ENCODE measurements around the gene KRTAP4-5.
"Not testable (repeated sequence)": the region's sequence is repeated elsewhere in the genome, so short reads cannot be mapped to it uniquely, and the experiment has no call there.

KRTAP4-5 gene

DNA sequence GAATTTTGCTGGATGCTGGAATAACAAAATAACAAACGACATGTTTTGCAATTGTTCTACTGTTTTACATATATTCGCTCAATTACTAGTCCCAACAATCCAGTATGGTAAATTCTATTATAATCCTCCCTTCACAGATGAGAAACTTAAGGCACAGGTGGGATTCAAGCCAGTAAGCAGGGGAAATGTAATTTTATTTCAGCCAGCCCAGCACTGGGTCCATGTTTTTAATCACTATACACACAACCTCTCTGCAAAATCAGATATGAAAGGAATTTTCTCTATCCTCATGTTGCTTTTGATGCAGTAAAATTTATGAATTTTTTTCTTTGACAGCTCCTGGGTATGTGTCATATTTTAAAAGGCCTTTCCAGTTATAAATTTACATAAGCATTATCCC, 4.4 kb downstream of the KRTAP4-5 start:
- no peak for DNase-seq

DNA sequence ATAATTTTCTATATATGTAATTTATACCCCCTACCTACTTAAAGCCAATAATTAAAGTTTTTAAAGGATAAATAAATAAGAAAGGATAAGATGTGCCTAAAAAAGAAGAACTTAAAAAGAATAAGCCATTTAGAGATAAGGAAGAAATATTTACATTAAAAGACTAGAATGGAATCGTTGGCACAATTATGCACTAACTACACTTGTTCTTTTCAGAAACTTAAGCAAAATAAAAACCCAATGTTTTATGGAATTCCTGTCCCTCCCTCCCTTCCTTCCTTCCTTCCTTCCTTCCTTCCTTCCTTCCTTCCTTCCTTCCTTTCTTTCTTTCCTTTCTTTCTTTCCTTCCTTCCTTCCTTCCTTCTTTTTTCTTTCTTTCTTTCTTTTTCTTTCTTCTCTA, 4.8 kb downstream of the KRTAP4-5 start:
- DNase-seq = no peak

DNA sequence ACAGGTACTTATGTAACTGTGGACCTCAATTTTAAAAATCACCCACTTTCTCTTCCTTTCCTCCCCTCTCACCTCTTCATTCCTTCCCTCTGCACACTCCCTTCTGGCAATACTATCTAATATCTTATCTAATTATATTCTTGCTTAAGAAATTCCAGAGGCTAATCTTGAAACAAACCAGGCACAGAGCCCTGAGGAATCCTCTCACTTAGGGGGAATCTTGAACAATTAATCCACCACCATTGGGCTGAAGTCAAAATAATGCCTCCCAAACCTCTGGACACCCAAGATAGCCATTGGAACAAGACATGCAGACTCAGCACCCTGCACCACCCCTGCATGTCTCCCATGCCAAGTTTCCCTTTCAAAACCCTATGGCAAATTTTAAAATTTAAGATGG, 8.3 kb downstream of the KRTAP4-5 start:
- DNase-seq = no peak

DNA sequence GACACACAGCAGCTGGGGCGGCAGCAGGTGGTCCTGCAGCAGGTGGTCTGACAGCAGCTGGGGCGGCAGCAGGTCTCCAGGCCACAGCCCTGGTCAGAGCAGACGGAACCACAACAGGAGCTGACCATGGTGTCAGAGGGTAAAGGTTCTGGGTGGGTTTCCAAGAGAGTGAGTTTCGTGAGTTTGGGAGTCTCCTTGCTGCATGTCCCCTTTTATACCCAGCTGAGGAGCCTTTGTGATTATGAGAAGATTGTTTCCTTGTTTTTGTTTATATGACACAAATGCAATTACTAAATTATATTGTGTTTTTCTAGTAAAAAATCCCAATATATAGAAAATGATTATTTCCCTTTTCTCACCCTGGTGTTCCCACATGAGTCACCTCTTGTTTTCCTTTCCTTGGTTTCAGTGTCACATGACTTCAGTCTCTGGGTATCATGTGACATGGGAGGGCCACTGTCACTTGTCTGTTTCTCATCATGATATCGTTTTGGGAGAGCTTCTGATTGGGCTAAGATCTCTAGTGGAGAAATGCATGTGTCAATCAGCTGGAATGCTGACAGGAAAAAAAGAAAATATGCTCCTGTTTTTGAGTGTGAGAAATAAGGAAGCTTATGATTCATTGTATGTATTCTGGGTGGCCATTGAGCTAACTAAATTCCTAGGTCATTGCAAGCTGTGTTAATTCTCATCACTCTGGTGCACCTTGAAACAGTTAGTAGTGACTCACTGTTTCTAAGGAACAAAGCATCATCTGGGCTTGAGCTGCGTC, 9.1 kb downstream of the KRTAP4-5 start, which contains the start of gene KRTAP4-6:
KRTAP4-6 (minus strand) TSS at position 185 of the 772 bp plus-strand sequence; CDS start at position 128, 57 bp downstream.
- no peak for DNase-seq

DNA sequence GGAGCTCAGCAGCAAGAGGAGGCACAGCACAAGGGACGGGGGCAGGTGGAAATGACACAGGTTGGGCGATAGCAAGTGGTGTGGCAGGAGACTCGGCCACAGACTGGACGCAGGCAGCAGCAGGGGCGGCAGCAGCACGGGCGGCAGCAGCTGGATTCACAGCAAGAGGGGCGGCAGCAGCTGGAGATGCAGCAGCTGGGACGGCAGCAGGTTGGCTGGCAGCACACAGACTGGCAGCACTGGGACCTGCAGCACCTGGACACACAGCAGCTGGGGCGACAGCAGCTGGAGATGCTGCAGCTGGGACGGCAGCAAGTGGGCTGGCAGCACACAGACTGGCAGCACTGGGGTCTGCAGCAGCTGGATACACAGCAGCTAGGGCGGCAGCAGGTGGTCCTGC, 9.8 kb downstream of the KRTAP4-5 start:
- not testable (repeated sequence) for DNase-seq

DNA sequence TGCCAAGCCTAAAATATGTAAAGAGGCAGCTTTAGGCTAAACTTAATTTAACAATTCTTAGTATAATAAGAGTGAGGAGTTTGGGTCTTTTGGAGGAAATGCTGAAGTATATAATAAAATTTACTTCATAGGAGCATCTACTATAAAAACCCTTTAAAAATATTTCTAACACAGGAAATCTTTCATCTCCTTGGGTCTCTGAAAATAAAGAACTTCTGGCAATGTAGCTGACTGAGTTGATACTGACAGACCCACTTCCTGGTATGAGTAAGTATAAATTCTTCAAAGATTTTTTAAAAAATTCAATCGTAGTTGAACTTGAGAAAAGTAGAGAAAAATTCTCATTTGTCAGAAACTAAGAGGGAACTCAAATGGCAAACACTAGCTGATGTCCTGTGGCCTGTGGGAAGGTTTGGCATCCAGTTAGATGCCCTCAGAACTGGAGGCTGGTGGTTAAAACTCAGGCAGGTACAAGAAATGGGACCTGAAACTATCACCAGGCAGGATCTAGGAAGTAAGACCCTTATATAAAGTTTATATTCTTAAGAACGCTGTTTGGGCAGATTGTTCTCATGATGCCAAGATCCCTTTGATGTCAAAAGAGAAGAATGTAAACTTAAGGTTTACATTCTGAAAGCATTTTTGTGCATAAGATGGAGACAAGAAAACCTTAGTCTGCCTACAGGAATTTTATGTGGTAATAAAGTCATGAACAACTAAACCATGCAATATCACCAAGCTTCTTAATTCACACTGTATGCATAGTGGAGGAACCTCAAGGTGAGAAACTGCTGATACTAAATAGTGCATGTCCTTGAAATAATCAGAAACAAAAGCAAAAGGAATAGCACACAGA, 15.5 kb downstream of the KRTAP4-5 start:
- no peak for DNase-seq

DNA sequence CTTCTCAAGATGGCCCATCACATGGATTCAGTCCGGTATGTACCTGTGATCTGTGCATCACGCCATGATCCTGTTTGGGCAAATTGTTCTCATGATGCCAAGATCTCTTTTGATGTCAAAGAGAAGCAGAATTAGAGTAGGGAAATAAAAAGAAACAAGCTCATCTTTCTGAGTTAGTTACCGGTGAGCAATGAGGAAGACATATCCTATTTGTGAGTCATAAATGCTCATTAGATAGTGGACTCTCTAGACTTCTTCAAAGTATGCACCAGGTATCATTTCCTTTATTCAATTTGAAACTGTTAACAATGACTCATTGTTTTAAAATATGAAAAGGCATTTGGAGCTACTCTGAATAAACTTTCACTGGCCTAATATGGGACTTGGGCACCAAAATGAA, 17.6 kb downstream of the KRTAP4-5 start:
- DNase-seq = no peak

DNA sequence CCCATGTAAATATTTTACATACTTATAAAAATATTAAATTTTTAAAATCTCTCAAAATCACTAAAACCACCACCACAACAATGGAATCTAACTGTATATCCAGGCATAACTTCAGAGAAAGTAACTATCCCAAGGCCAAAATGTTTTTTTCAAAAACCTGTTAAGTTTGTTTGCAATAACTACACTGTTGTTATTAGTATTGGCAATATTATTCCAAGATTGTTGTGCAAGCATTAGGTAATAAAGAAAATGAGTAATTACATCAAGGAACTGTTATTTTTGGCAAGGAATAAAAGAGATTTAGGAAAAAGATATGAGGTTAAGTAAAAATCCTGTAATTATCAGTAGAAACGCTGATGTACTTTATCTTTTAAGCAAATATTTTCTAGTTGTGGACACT, 22.3 kb downstream of the KRTAP4-5 start:
- DNase-seq = no peak

DNA sequence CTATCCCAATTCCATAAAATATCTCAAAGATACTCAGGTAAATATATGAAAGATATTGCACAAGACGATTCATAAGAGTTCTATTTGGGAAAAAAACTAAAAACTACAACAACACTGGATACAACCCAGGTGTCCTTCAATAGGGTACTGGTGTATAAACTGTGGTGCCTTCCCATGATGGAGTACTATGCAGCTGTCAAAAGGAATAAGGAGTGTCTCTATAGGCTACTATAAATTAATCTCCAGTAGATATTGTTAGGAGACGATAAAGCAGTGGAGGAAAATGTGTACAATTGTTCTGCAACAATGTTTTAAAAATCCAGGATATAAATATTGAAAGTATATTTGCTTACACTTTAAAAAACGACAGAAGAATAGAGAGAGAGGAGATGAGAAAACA, 23.2 kb downstream of the KRTAP4-5 start:
- no peak for DNase-seq

DNA sequence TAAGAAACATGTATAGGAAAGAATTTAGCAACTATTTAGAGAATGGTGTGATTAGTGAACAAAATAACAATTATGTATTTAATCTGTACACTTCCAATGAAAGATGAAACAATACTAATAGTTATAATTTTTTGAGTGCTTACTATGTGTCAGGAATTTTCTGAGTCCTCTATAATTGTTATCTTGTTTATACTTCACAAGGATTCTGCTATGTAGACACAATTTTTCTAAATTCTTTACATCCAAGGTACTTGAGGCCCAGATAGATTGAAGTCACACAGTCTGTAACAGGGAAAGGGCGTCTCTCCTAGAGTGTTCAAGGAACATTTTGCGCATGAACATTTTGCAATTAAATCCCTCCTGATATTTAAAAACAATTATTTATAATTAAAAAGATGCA, 24.6 kb downstream of the KRTAP4-5 start:
- DNase-seq = no peak

DNA sequence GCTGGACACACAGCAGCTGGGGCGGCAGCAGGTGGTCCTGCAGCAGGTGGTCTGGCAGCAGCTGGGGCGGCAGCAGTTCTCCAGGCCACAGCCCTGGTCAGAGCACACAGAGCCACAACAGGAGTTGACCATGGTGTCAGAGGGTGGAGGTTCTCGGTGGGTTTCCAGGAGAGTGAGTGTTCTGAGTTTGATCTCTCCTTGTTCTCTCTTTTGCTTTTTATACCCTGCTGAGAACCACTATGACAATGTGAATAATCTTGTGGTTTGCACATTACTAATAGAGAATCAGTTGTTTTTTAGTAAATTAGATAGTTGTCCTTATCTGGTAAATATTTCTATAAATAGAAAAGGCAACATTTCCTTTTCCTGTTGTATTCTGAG, 25.6 kb downstream of the KRTAP4-5 start, which contains the start of gene KRTAP4-12:
KRTAP4-12 (minus strand) TSS at position 192 of the 381 bp plus-strand sequence; CDS start at position 132, 60 bp downstream.
- DNase-seq = not testable (repeated sequence)

DNA sequence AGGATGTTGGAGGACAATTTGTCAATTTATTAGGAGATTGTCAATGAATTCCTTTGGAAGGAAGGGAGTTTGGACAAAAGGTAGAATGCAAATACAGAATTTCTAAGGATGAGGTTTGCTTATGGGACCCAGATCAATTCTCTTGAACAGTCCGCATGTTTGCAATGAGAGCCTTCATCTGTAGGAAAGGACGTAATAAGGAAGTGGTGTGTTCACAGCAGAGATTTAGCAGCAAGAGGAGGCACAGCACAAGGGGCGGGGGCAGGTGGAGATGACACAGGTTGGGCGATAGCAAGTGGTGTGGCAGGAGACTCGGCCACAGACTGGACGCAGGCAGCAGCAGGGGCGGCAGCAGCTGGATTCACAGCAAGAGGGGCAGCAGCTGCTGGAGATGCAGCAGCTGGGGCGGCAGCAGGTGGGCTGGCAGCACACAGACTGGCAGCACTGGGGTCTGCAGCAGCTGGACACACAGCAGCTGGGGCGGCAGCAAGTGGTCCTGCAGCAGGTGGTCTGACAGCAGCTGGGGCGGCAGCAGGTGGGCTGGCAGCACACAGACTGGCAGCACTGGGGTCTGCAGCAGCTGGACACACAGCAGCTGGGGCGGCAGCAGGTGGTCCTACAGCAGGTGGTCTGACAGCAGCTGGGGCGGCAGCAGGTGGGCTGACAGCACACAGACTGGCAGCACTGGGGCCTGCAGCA, 26.2 kb downstream of the KRTAP4-5 start:
- DNase-seq = not testable (repeated sequence)

DNA sequence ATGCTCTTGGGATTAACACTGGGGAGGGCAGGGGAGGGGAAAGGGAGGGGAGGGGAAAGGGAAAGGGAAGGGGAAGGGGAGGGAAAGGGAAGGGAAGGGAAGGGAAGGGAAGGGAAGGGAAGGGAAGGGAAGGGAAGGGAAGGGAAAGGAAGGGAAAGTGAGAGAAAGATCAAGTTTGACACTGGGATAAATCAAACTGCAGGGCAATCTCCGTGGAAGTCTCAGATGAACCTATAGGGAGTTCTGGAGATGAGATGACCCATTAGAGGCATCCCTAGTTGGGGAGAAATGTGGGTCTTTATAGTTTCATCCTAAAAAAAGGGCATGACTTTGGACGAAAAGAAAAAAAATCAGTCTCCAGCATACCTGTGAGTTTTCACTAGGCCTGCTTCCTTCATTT, 27.9 kb downstream of the KRTAP4-5 start:
- DNase-seq = no peak

DNA sequence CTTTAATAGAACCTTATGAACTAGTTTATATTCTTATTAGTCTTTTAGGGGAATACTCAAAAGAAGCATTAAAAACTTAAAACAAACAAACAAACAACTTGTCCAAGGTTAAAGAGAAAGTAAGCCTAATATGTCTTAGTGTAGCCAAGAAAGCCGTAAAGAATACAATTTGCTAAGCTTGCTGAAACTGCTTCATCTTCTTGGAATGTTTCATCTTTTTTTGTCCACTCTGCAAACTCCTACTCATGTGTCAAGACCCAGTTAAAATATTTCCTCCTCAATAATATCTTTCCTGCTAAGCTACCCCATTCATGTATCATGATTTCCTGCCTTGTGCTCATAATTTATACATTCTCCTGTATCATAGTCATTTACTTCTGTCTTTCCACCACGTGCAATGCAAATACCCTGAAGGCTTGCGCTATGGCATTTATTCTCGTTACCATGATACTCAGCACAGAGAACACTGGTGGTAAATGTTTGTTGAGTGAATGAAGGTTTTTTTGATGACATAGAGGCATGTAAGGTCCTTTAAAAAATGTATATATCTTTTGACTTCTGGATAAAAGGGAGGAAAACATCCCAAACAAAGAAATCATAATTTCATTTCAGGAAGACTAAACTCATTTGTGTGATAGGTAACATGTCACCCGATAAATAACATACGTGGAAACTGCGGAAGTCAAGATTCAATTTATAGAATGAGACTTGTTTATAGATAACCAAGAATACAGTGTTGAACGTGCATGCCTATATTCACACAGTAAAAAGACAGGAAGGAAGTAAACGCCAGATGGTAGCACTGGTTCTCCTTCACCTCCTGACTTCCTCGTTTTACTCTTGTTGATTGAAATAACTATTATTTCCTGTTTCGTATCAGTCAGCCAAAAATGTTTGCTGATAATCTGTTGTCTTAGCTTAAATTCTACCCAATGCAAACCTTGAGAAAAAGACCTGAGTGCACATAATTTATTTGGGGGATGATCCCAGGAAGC, 29.6 kb downstream of the KRTAP4-5 start:
- DNase-seq = not testable (repeated sequence)

DNA sequence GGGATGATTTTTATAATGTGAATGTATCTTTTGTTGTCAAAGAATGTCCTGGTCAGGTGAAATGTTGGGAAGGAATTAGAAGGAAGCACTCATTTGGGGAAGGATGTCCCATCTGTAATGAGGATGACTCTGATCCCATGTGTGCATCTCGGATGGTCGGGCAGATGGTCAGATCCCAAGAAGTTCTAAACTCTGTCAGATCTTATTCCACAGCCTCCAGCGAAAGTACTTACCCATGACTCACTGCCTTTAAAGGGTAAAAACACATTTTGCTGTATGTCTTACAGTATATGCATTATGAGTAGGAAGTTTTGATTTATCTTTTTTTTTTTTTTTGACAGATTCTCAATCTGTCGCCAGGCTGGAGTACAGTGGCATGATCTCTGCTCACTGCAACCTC, 30.9 kb downstream of the KRTAP4-5 start:
- DNase-seq = no peak

DNA sequence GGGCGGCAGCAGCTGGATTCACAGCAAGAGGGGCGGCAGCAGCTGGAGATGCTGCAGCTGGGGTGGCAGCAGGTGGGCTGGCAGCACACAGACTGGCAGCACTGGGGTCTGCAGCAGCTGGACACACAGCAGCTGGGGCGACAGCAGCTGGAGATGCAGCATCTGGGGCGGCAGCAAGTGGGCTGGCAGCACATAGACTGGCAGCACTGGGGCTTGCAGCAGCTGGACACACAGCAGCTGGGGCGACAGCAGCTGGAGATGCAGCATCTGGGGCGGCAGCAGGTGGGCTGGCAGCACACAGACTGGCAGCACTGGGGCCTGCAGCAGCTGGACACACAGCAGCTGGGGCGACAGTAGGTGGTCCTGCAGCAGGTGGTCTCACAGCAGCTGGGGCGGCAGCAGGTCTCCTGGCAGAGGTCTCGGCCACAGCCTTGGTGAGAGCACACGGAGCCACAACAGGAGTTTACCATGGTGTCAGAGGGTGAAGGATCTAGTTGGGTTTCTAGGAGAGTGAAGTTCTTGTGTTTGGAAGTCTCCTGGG, 31.7 kb downstream of the KRTAP4-5 start, which contains the start of gene KRTAP4-11:
KRTAP4-11 (minus strand) TSS at position 528 of the 541 bp plus-strand sequence; CDS start at position 470, 58 bp downstream.
- DNase-seq = not testable (repeated sequence)

DNA sequence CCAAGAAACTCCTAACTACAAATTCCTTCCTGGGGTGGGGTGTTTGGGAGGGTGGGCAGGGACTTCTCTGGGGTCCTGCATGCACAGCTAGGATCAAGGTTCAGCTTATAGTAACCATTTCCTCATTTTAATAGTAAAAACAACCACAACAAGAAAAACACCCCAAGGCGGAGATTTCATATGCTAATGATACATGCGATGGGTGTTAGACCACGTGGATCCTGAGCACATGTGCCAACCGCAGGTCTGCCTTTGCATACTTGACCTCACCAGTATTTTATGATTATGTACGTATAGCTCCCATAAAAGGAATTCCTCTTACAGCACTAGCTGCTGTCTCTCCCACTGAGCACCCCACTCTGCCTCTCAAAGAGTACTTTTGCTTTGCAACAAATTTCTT, 33.3 kb downstream of the KRTAP4-5 start:
- no peak for DNase-seq

DNA sequence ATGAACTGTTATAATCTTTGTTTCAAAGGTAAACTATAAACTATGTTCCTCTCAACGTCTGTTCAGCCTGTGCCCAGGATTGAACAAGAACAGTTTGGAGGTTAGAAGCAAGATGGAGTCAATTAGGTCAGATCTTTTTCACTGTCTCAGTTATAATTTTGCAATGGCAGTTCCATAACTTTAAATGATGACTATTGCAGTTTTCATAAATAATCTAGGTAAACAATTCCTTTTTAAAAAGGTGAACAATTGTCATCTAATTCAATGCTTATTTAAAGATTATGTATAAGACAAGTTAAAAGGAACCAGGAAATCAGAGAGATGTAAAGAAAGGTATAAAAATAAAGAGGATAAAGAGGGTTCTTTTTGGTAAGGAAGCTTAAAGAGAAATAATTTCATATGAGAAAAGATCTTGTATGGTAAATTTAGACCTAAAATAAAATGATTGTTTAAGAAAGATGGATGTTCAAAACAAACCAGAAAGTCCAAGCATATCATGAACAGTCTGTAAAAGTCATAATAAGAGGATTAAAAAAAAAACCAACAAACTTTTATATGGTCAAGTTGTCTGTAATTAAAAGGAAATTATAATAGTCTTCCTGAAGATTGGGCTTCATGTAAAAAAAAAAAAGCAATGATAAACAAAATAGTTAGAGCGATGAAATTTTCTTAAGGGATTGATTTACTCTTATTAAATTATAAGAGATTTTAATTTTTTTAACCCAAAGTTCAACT, 38.3 kb downstream of the KRTAP4-5 start:
- no peak for DNase-seq

DNA sequence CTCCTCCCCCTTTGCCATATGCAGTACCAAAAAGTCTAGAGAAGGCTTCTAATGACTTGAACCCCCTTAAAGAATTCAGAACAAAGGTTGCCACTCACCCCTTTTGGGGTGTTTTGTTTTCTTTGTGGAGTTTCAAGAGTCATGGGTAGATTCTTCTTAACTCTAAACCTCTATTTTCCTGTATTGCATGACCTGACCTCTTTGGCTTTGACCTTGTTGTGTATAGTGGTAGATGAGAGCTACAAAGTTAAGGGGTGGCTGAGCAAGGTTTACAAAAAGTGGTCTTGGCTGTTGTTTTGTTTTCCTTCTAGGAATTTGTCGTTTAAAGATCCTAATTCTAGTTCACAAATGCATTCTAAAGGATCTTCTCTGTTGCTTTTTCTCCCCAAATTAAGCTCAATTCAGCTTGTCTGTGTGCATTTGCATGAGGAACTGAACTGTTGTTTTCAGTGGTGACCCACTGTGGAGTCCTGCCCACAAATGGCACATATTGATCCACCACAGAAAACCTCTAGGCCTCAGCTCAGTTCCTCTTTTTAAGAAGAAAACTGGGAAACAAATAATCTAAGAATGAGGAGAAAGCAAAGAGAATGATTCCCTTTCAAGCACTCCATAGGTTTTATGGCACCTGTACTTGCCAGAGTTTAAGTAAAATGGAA, 40.8 kb downstream of the KRTAP4-5 start:
- not testable (repeated sequence) for DNase-seq

DNA sequence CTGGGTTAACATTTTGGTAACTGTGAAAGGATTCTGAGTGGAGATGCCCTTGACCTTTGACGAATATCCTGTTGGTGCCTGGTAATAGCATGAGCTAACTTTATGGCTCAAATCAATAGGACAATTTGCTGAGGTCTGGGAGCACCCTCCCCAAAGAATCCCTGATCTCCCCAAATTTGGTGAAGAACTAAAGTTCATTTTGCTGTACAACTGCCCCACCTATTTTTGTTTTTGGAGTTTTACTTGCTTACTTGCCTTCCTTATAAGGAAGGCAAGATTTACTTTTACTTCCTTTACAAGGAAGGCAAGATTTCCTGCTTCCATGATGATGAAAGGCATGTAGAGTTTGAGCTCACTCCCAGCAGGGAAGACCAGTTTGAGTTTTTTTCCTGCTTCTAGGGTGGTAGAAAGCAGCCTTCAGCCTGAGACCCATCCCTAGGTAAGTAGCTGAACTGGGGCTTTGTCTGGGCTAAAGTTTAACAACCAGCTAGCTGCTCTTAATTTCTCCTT, 41.6 kb downstream of the KRTAP4-5 start:
- no peak for DNase-seq
